ENCODE data around the gene SHB. TPM values are rescaled to one million over a fixed set of nuclear protein-coding genes. Genes with fewer than 3 reads are reported as not detected.

The SHB gene
- polyA plus RNA-seq, 2 of the 4 experiments (the other 2 are of a cell fraction): 15.4 to 22.0 TPM

- Histone ChIP-seq H3K4me3 (no peak overlapping the region), H3K4me2 (no peak overlapping the region), H3K27ac (no peak overlapping the region), H3K9me3 (no peaks in the 10 kb centered on the region), H3K4me1 (no peaks in the 10 kb centered on the region)
- DNase-seq (ENCODE audit: low read depth in 1 of 2, low spot score in 1 of 2): no peak
- ChIA-PET CTCF (interaction anchor here (1.3 to 1.6 kb wide), 4 partner anchors 10 to 189 kb away, joined by 3 to 5 read pairs (median 4); no protein-coding TSS in a partner anchor), POLR2A (no interaction called here)
- no peak for FAIRE-seq
- no peak for ATAC-seq
- TF ChIP-seq BCL3 (IDR thresholded peaks at IDR 0.05) (no peak), RNF2 (IDR thresholded peaks at IDR 0.05; ENCODE audit: borderline replicate concordance, low read depth) (no peak), NFE2L2 (conservative IDR thresholded peaks at IDR 0.05; ENCODE audit: low read length) (no peak), MAZ (IDR thresholded peaks at IDR 0.05; ENCODE audit: borderline replicate concordance, low read depth, low read length) (no peak), GATA3 (IDR thresholded peaks at IDR 0.05; ENCODE audit: borderline replicate concordance) (no peak), BHLHE40 (IDR thresholded peaks at IDR 0.05; ENCODE audit: low read depth, low read length) (no peak), CHD4 (IDR thresholded peaks at IDR 0.05; ENCODE audit: borderline replicate concordance) (no peak), PHF8 (IDR thresholded peaks at IDR 0.05; ENCODE audit: borderline replicate concordance, low read depth) (no peak), JUN (IDR thresholded peaks at IDR 0.05) (no peak), CBX8 (IDR thresholded peaks at IDR 0.05) (no peak), FOSB (CRISPR knock-in tag; IDR thresholded peaks at IDR 0.05) (no peak), RCOR1 (IDR thresholded peaks at IDR 0.05; ENCODE audit: low read depth, low read length) (no peak), RFX5 (IDR thresholded peaks at IDR 0.05) (no peak), EHMT2 (IDR thresholded peaks at IDR 0.05; ENCODE audit: low read depth) (no peak), HOXB5 (CRISPR knock-in tag; IDR thresholded peaks at IDR 0.05) (no peak)
- TF ChIP-seq, protein P1, sequence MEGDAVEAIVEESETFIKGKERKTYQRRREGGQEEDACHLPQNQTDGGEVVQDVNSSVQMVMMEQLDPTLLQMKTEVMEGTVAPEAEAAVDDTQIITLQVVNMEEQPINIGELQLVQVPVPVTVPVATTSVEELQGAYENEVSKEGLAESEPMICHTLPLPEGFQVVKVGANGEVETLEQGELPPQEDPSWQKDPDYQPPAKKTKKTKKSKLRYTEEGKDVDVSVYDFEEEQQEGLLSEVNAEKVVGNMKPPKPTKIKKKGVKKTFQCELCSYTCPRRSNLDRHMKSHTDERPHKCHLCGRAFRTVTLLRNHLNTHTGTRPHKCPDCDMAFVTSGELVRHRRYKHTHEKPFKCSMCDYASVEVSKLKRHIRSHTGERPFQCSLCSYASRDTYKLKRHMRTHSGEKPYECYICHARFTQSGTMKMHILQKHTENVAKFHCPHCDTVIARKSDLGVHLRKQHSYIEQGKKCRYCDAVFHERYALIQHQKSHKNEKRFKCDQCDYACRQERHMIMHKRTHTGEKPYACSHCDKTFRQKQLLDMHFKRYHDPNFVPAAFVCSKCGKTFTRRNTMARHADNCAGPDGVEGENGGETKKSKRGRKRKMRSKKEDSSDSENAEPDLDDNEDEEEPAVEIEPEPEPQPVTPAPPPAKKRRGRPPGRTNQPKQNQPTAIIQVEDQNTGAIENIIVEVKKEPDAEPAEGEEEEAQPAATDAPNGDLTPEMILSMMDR (IDR thresholded peaks at IDR 0.05): no peak
- TF ChIP-seq, protein P2, sequence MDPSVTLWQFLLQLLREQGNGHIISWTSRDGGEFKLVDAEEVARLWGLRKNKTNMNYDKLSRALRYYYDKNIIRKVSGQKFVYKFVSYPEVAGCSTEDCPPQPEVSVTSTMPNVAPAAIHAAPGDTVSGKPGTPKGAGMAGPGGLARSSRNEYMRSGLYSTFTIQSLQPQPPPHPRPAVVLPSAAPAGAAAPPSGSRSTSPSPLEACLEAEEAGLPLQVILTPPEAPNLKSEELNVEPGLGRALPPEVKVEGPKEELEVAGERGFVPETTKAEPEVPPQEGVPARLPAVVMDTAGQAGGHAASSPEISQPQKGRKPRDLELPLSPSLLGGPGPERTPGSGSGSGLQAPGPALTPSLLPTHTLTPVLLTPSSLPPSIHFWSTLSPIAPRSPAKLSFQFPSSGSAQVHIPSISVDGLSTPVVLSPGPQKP (IDR thresholded peaks at IDR 0.05; ENCODE audit: low read depth, low read length): no peak
- 83% methylated on average over 2 of the region's 2 CpGs for WGBS (ENCODE audit: missing lambda C conversion rate)
Measured at GRCh38 chr9:38103340-38103739, 34.3 kb upstream of the SHB start.

GRCh38 chr9:38101423-38101822, 32.4 kb upstream of the SHB start:
- POLR2A ChIA-PET: no interaction called here
- Histone ChIP-seq H3K9me3 (no peaks in the 10 kb centered on the region), H3K4me2 (no peak overlapping the region), H3K27ac (no peak overlapping the region), H3K4me3 (no peak overlapping the region), H3K4me1 (no peaks in the 10 kb centered on the region)
- WGBS (ENCODE audit: missing lambda C conversion rate): 75% methylated on average over 5 of the region's 5 CpGs
- FAIRE-seq: no peak
- CTCF ChIA-PET: interaction anchor here (7.2 kb wide), 1 partner anchor 13 kb away, joined by 42 read pairs; no protein-coding TSS in a partner anchor
- no peak for DNase-seq (ENCODE audit: low read depth in 1 of 2, low spot score in 1 of 2)
- ATAC-seq: no peak
- no peak for TF ChIP-seq SMC3 (IDR thresholded peaks at IDR 0.05)
- TF ChIP-seq FOSL2 (IDR thresholded peaks at IDR 0.05): no peak
- TF ChIP-seq FOSL2 (CRISPR knock-in tag; IDR thresholded peaks at IDR 0.05): no peak
- peak; percentile 89 for TF ChIP-seq MAFK (IDR thresholded peaks at IDR 0.05; ENCODE audit: partially characterized antibody)

DNA sequence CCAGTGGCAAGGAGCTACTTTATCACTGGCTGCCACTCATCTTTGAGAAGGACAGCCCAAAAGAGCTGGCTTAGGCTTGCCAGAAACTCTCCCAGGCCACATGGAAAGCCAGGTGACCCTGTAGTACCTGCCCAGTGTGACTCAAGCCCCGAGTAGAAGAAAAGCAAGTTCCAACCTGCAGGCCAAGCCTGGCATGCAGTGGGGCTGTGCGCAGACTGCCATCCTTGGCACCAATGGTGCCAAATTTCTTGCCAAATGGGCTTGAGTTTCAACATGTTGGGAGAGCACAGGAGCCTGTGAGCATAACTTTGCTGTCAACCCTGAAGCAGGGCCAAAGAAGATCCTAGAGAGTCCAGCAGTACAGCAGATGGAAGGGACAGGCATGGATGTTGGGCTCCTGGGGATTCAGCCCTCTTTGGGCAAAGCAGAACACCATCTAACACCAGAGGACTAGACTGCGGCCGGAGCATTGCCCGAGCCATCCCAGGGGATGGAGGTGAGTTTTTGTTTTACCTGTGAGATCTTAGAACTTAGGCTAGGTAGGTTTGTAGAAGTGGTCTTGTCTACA, 27.3 kb upstream of the SHB start:
- POLR2A ChIA-PET: no interaction called here
- Histone ChIP-seq H3K4me1 (no peaks in the 10 kb centered on the region), H3K4me3 (no peak overlapping the region), H3K4me2 (no peak overlapping the region), H3K9me3 (no peaks in the 10 kb centered on the region), H3K27ac (no peak overlapping the region)
- no peak for TF ChIP-seq RCOR1 (IDR thresholded peaks at IDR 0.05; ENCODE audit: low read depth, low read length)
- no peak for TF ChIP-seq HOXB5 (CRISPR knock-in tag; IDR thresholded peaks at IDR 0.05)
- no peak for TF ChIP-seq EP300 (IDR thresholded peaks at IDR 0.05)
- TF ChIP-seq MAZ (IDR thresholded peaks at IDR 0.05; ENCODE audit: borderline replicate concordance, low read depth, low read length): no peak
- no peak for TF ChIP-seq TFCP2L1 (CRISPR knock-in tag; IDR thresholded peaks at IDR 0.05)
- no peak for TF ChIP-seq FOXS1 (CRISPR knock-in tag; IDR thresholded peaks at IDR 0.05)
- no peak for TF ChIP-seq RAD21 (conservative IDR thresholded peaks at IDR 0.05 in 1 of 2, IDR thresholded peaks at IDR 0.05 in 1 of 2)
- TF ChIP-seq ZFP36 (IDR thresholded peaks at IDR 0.05; ENCODE audit: borderline replicate concordance, partially characterized antibody): no peak
- TF ChIP-seq HOXB13 (CRISPR knock-in tag; IDR thresholded peaks at IDR 0.05; ENCODE audit: low read depth): no peak
- no peak for TF ChIP-seq NR3C1 (IDR thresholded peaks at IDR 0.05)
- FAIRE-seq (no peak), DNase-seq (ENCODE audit: low read depth in 1 of 2, low spot score in 1 of 2) (no peak), ATAC-seq (peak in 1 of 2 experiments; percentile 34; a peak in 1 of 6 replicates)
- CTCF ChIA-PET: interaction anchor here (7.2 kb wide), 1 partner anchor 8 kb away, joined by 42 read pairs; no protein-coding TSS in a partner anchor
- WGBS (ENCODE audit: missing lambda C conversion rate): 70% methylated on average over 4 of the region's 5 CpGs

All from A549 (cell line).